G401 (cell line): ENCODE measurements around the gene FLT4. TPM values are rescaled to one million over a fixed set of nuclear protein-coding genes. Genes with fewer than 3 reads are reported as not detected.

ENCODE experiments used
- DNase-seq: peaks from one replicate; pipeline ENCODE4 v3.0.0-alpha.2; 2015; ENCODE audit warnings: low spot score
- in situ Hi-C: cut with HindIII; loops from 2 replicates; pipeline ENCODE4 v1.10.0; 2016; ENCODE audit warnings: low sequenced_read_pairs, mixed read lengths
- total RNA-seq: library from RNA; depleted of rRNA; stranded (reverse); fragments of >200 nt; shearing (Covaris generic); gene quantifications from 2 replicates; pipeline ENCODE4 v1.2.3, GENCODE V29; 2014

The FLT4 gene
- total RNA-seq, 1 experiment from 2014 or later: 15.7 TPM

GRCh38 chr5:180598797-180599589 lies 50.4 kb downstream of the FLT4 start:
- DNase-seq: no peak
- in situ Hi-C loops: no loop called here

DNA sequence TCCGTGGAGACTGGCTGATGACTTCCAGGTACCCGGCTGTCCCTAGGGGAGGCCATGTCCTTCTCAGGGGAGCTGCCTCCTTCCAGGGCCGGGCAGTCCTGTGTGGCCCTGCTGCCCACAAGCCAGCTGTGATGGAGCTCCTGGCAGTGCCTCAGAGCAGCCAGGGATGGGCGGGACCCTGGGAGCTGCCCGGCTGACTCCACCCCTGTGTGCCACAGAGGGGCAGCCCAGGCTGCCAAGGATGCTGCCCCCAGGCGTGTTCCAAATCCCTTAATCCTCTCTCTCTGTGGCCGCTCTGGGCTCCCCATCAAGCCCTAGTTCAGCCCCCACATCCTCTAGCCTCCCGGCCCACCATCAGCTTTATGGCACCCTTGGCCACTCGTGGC lies 51.1 kb downstream of the FLT4 start:
- in situ Hi-C loops: no loop called here

DNA sequence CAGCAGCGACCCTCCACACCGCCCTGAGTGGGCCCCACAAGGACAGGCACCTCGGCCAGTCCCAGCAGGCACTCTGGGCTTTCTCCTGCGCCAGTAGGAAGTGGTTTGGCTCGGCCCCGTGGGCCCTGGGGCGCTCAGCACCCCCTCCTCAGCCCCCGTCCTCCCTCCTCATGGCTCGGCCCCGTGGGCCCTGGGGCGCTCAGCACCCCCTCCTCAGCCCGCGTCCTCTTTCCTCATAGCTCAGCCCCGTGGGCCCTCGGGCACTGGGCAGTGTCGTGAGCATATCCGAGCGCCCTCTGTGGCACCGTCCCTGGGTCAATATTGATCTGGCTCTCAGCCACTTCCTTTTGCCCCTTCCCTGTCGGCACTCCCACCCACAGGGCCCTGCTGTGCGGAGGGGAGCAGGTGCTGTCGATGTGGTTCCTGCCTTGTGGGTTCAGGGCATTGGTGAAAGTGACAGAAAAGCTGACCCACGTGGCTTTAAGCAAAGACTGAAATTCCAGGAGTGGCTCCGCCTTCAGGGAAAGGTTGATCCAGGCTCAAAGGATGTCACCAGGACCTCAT lies 52.6 kb downstream of the FLT4 start:
- in situ Hi-C loops: no loop called here
- no peak for DNase-seq

More for the DNA sequence above, 51.1 kb downstream of the FLT4 start:
- no peak for DNase-seq

GRCh38 chr5:180596115-180596667 lies 53.2 kb downstream of the FLT4 start:
- DNase-seq: no peak
- in situ Hi-C loops: no loop called here

GRCh38 chr5:180595381-180596114 lies 53.9 kb downstream of the FLT4 start:
- in situ Hi-C loops: no loop called here
- DNase-seq: no peak

DNA sequence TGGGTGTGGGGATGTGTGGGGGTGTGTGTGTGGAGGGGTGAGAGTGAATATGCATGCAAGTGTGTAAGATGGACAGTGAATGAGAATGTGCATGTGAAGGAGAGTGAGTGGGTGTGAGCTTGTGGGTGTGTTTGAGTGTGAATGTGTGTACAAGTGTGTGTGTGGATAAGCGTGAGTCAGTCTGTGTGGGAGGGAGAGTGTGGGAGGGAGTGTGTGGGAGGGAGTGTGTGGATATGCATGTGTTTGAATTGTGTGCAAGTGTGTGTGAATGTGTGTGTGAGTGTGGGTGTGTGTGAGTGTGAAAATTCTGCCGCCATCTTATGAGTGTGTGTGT lies 54.4 kb downstream of the FLT4 start:
- in situ Hi-C loops: no loop called here
- DNase-seq: no peak

DNA sequence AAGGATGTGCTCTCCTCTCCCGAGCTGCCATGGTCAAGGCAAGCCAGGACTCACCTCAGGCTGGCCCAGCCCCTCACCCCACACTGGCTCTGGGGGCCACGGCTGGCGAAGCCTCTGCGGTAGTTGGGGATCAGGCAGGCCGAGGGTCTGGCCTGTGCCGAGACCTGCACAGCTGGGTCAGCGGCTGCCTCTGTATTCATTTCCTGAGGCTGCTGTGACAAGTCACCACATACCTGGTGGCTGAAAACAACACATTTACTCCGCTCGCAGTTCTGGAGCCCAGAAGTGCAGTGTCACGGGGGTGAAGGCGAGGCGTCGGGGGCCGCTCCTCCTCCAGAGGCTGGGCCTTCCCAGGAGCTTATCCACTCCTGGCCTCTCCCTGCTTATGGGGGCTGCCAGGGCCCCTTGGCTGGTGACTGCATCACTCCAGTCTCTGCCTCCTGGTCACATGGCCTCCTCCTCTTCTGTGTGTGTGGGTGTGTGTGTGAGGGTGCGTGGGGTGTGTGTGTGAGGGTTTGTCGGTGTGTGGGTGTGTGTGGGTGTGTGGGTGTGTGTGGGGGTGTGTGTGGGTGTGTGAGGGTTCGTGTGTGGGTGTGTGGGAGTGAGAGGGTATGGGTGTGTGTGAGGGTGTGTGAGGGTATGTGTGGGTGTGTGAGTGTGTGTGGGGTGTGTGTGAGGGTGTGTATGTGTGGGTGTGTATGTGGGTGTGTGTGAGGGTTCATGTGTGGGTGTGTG lies 54.9 kb downstream of the FLT4 start:
- in situ Hi-C loops: no loop called here
- no peak for DNase-seq

GRCh38 chr5:180593446-180594206 lies 55.8 kb downstream of the FLT4 start:
- no peak for DNase-seq
- in situ Hi-C loops: no loop called here

- in situ Hi-C loops: no loop called here
- DNase-seq: no peak
These were observed 57.2 kb downstream of the FLT4 start for GRCh38 chr5:180592176-180592575.

DNA sequence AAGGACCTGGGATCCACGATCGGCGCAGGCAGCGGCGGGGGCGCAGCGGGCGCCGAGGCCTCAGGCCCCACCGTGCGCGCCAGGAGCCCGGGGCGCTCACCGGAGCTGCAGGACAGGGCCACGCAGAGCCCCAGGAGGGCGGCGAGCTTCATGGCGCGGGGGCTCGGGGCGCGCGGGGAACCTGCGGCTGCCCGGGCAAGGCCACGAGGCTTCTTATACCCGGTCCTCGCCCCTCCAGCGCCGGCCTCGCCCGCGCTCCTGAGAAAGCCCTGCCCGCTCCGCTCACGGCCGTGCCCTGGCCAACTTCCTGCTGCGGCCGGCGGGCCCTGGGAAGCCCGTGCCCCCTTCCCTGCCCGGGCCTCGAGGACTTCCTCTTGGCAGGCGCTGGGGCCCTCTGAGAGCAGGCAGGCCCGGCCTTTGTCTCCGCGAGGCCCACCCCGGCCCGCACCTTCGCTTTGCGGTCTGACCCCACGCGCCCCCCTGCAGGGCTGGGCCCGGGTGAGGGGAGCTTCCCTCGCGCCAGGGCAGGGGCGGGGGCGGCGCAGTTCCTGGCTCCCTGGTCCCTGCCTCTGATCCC lies 58.0 kb downstream of the FLT4 start, which contains the start of gene SCGB3A1:
Gene SCGB3A1, minus strand, starts transcription at position 189 of the 577 bp plus-strand sequence. Its CDS starts 37 bp downstream, at position 152.
- in situ Hi-C loops: no loop called here
- DNase-seq: no peak

DNA sequence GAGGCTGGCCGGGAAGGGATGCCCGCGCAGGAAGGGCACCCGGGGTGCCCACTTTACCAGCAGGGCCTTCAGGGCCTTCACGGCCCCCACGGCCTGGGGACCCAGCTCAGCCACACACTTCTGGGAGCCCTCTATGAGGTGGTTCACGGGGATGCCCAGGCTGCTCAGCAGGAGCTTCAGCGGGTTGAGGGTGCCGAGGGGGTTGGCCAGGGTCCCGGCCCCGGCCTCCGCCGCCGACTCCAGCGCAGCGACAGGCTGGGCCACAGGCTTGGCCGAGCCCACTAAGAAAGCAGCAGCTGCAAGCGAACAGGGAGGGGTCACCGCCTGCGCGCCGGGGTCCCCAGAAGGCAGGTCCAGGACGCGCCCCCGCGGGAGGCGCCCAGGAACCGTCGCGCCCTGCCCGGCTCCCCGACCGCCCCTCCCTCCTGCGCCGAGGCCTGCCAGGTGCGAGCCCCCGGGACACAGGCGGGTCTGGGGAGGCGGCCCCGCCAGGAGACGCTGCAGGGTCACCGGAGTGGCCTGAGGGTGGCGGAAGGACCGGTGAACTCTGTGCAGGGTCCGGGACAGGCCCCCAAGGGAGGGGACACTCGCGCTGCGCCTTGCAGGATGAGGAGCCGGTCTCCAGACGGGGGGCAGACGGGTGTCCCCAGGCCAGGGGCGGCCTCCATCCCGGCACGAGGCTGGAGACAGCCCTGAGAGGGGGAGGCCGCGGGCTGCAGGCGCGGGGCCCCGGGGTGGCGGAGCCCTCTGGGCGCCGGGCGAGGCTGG lies 58.7 kb downstream of the FLT4 start:
- in situ Hi-C loops: no loop called here
- DNase-seq: no peak

DNA sequence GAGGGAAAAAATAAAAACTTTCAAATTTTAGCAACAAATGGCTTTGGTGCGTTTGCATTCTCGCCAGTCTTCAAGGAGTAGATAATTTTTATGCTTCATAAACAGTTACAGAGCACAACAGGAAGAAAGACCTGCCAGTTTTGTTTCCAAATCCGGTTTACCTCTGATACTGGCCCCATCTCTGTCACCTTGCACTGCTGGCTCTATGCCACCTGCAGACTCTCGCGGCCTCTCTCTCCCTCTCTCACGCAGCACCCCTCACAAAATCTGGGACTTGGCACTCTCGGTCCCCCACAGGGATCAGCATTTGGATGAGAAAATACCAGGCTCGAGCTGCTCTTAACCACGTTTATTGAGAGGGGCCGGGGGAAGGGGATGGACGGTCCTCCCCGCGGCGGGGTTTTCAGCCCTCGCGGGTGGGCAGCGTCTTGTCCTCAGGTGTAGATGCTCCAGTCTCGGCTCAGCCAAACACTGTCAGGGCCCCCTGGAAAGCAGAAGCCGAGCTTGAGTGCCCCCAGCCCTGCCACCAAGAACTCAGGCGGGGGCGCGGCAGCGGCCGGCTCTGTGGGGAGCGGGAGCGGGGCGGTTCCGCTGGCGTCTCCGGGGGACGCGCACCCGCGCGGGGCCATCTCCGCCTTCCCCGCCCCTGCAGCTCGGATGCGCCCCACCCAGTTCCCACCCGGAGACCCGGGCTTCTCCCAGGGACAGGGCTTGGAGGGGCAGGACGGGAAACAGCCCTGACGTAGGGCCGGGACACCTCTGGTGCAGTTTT lies 59.4 kb downstream of the FLT4 start:
- DNase-seq: no peak
- in situ Hi-C loops: no loop called here

DNA sequence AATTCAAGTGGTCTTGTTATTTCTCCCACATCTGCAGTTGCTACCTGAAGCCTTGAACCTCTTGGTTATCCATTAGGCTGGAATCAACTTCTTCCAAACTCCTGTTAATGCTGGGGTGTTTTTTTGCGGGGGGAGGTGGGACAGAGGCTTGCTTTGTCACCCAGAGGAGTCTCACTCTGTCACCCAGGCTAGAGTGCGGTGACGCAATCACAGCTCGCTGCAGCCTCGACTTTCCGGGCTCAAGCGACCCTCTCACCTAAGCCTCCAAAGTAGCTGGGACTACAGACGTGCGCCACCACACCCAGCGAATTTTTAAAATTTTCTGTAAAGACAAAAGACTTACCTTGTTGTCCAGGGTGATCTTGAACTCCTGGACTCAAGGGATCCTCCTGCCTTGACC lies 62.5 kb downstream of the FLT4 start:
- no peak for DNase-seq
- in situ Hi-C loops: no loop called here

GRCh38 chr5:180586204-180586603 lies 63.2 kb downstream of the FLT4 start:
- DNase-seq: no peak
- in situ Hi-C loops: no loop called here

GRCh38 chr5:180583738-180584137 lies 65.7 kb downstream of the FLT4 start:
- in situ Hi-C loops: no loop called here
- DNase-seq: no peak

DNA sequence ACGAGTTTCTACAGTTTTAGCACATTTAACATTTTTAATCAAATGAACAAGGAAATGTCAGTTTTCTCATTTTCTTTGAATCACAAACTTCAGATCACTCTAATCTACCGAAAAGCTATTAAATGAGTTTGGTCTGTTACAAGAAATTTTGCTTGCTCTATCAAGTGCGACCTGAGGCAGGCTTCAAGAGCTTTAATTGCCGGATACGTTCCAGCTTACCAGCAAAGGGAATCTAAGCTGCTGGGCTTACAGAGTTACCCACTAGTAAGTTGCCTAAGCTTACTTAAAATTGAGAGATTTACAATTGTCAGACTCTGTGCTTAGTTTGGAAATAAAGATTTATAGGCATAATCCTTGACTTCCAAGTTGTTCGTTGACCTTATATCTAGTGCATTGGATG lies 68.7 kb downstream of the FLT4 start:
- in situ Hi-C loops: no loop called here
- DNase-seq: no peak

- no peak for DNase-seq
- in situ Hi-C loops: no loop called here
These were observed 73.8 kb downstream of the FLT4 start for GRCh38 chr5:180575571-180575970.
